GM21529 (cell line): ENCODE results near the gene SH3BP1.

Source experiments
- ATAC-seq: cut with Tn5 transposase; IDR thresholded peaks from one replicate; pipeline ENCODE4 v1.9.1; 2021; ENCODE audit not compliant: unreplicated experiment

SH3BP1 gene

GRCh38 chr22:37701141-37701786 is 61.8 kb downstream of the SH3BP1 start:
- ATAC-seq: no peak

DNA sequence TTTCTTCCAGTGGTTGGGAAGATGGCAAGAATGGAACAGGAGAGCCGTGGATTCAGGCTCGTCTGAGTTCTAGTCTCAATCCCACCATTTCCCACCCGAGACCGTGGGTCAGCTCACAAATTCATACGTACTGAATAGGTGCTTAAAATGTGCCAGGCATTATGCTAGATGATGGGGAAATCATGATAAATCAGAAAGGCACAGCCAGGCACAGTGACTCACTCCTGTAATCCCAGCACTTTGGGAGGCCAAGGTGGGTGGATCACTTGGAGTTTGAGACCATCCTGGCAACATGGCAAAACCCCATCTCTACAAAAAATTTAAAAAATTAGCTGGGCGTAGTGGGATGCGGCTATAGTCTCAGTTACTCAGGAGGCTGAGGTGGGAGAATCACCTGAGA is 64.4 kb downstream of the SH3BP1 start:
- ATAC-seq: no peak

DNA sequence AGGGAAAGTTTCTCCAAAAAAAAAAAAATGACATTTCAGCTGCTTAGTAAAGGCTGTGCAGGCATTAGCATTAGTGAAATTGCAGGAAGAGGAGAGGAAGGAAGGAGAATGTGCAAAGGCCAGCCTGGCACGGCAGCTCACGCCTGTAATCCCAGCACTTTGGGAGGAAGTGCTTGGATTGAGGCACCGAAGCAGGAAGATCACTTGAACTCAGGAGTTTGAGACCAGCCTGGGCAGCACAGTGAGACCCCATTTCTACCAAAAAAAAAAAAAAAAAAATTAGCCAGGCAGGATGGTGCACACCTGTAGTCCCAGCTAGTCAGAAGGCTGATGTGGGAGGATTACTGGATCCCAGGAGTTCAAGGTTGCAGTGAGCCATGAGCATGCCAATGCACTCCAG is 65.2 kb downstream of the SH3BP1 start:
- ATAC-seq: no peak

DNA sequence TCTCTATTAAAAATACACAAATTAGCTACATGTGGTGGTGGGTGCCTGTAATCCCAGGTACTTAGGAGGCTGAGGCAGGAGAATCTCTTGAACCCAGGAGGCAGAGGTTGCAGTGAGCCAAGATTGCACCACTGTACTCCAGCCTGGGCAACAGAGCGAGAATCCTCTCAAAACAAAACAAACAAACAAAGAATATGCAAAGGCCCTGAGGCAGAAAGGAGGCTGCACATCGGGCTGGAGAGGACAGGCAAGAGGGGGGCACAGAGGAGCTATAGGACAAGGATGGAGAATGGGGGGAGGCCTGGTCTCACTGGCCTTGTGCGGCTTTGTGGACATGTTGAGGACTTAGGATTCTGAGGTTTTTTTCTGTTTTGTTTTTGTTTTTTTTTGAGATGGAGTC is 65.7 kb downstream of the SH3BP1 start:
- ATAC-seq: no peak
